Psoas muscle (tissue), 8 donors: ENCODE measurements around the gene CHMP4A. TPM values are rescaled to one million over a fixed set of nuclear protein-coding genes. Genes with fewer than 3 reads are reported as not detected.

ENCODE experiments used
- ATAC-seq, 4 donors: fragments of 200-7000 bp; cut with Tn5 transposase; one replicate each; pipeline ENCODE4 v1.9.1; 2020; ENCODE audit warnings: moderate library complexity in 3 of 4, mild to moderate bottlenecking in 2 of 4
- DNase-seq, 2 donors: peaks; one replicate each; pipeline ENCODE4 v3.0.0-alpha.2; 2020
- H3K27ac ChIP-seq: fragments of 200-600 bp; one replicate; pipeline ENCODE4 v1.8.0; 2022
- H3K27me3 ChIP-seq, 3 donors: fragments of 200-600 bp in 1 of 3; one replicate each; pipeline versions ENCODE4 v1.6.1 to v1.8.0; 2013 to 2022; ENCODE audit warnings: low read length in 2 of 3, mild to moderate bottlenecking in 2 of 3, moderate library complexity in 1 of 3; ENCODE audit not compliant: insufficient read depth in 3 of 3
- H3K36me3 ChIP-seq, 2 donors: fragments of 200-600 bp in 1 of 2; one replicate each; pipeline versions ENCODE4 v1.6.1 to v1.8.0; 2013 to 2022; ENCODE audit warnings: low read depth in 1 of 2, mild to moderate bottlenecking in 1 of 2, moderate library complexity in 1 of 2; ENCODE audit not compliant: insufficient read depth in 1 of 2
- H3K4me1 ChIP-seq: fragments of 200-600 bp; one replicate; pipeline ENCODE4 v1.8.0; 2022
- H3K4me3 ChIP-seq: fragments of 200-600 bp; one replicate; pipeline ENCODE4 v1.8.0; 2022; ENCODE audit warnings: mild to moderate bottlenecking
- H3K9me3 ChIP-seq: fragments of 200-600 bp; one replicate; pipeline ENCODE4 v1.8.0; 2022
- CTCF ChIP-seq: fragments of 200-600 bp; IDR thresholded peaks from one replicate; pipeline ENCODE4 v1.8.0; 2022; ENCODE audit warnings: antibody characterized with exemption
- WGBS, 3 donors: extraction: QIAGEN DNeasy Blood & Tissue Kit; methylation state at CpG; one replicate each; pipeline versions ENCODE4 v1.1.6 to v1.1.7; 2013; 5-methylcytosine and 5-hydroxymethylcytosine counted together
- intact Hi-C, 2 donors: fragments of 100-400 bp; cut with DNase I; formaldehyde crosslinking; loops; one replicate each; pipeline versions ENCODE4 v1.11.0 to v1.14.2; 2022
- polyA plus RNA-seq, 3 donors: library from polyadenylated mRNA; stranded (reverse); fragments of 200-250 nt; gene quantifications; one replicate each; pipeline ENCODE4 v1.2.3, GENCODE V29; 2013
- total RNA-seq, 4 donors: library from RNA; stranded (reverse); fragmentation: NEBNext Ultra II Directional in 2 of 4; extraction: Animal tissue kit (Norgen Biotek cat#: 25700) in 2 of 4; gene quantifications; one replicate each; pipeline versions ENCODE4 v1.2.1 to v1.2.4, GENCODE V29; 2021 to 2023
- donor health status: healthy with polysubstance abuse.
- donor health status: DM: no; HTN: no; CAD: no; lungs with moderate emphysema.
- donor health status: Bipolar disorder and iron deficiency.
- donor health status: healthy.
- donor health status: DM: yes; HTN: yes; CAD: no.
- donor health status: DM: no; HTN: no; CAD: no.
- donor health status: DM: no; HTN: no; CAD: no.
- donor health status: DM: yes; HTN: yes; CAD: no.

The CHMP4A gene
- total and polyA plus RNA-seq, 7 donors: 12.3 to 42.1 (median 18.2) TPM

- intact Hi-C loops: loop anchor here in 1 of 2 donors (2.0 kb wide), 2 partner anchors 51 to 101 kb away; no protein-coding TSS in a partner anchor
- ATAC-seq (no peak), DNase-seq (peak in 1 of 2 donors; percentile 47)
- no peak overlapping the region for H3K4me3 ChIP-seq
- no peak for TF ChIP-seq CTCF
- no peaks in the 10 kb centered on the region for H3K27me3 ChIP-seq
- peaks cover 19% of the 10 kb centered on the region for H3K4me1 ChIP-seq
- 81 to 93% (median 81%) methylated on average over 11 of the region's 11 CpGs for WGBS, 3 donors
- H3K9me3 ChIP-seq: no peaks in the 10 kb centered on the region
- no peak overlapping the region for H3K27ac ChIP-seq
- peaks cover 6 to 75% of the 10 kb centered on the region in 2 donors for H3K36me3 ChIP-seq
These were observed 53.4 kb downstream of the CHMP4A start for GRCh38 chr14:24159777-24160498.

Other genes starting within 250 kb of the CHMP4A start
Only the 30 nearest of the 34 such genes appear.
- under 1 TPM in 3 of 4 donors, not detected in 1; 0.04 to 0.10 (median 0.06) TPM for gene CARMIL3, start 161.5 kb downstream of the CHMP4A start, total RNA-seq
- gene CARMIL3, start 161.5 kb downstream of the CHMP4A start, polyA plus RNA-seq: under 1 TPM in 2 of 3 donors, not detected in 1; 0.08 to 0.19 TPM
- gene CPNE6, start 141.9 kb downstream of the CHMP4A start, total RNA-seq: not detected
- gene CPNE6, start 141.9 kb downstream of the CHMP4A start, polyA plus RNA-seq: under 1 TPM in 1 of 3 donors, not detected in 2; 0.06 TPM
- gene PCK2, start 119.2 kb downstream of the CHMP4A start, total RNA-seq: 1 to 10 TPM; 2.1 to 4.5 (median 2.7) TPM
- 1 to 10 TPM; 2.0 to 2.7 (median 2.0) TPM for gene PCK2, start 119.2 kb downstream of the CHMP4A start, polyA plus RNA-seq
- 10 to 100 TPM; 48.8 to 73.5 (median 68.6) TPM for gene DCAF11, start 98.7 kb downstream of the CHMP4A start, total RNA-seq
- 10 to 100 TPM; 34.7 to 66.4 (median 35.4) TPM for gene DCAF11, start 98.7 kb downstream of the CHMP4A start, polyA plus RNA-seq
- gene NRL, start 98.5 kb downstream of the CHMP4A start, total RNA-seq: 1 to 10 TPM; 1.5 to 3.6 (median 2.5) TPM
- gene NRL, start 98.5 kb downstream of the CHMP4A start, polyA plus RNA-seq: 1 to 10 TPM; 1.2 to 5.1 (median 2.4) TPM
- gene FITM1, start 82.8 kb downstream of the CHMP4A start, total RNA-seq: 100 to 1,000 TPM in 3 of 4 donors, 10 to 100 TPM in 1; 72.8 to 167 (median 137) TPM
- gene FITM1, start 82.8 kb downstream of the CHMP4A start, polyA plus RNA-seq: 100 to 1,000 TPM; 100 to 163 (median 113) TPM
- 100 to 1,000 TPM in 1 of 4 donors, 10 to 100 TPM in 3; 49.2 to 122 (median 80.3) TPM for gene PSME1, start 77.3 kb downstream of the CHMP4A start, total RNA-seq
- gene PSME1, start 77.3 kb downstream of the CHMP4A start, polyA plus RNA-seq: 100 to 1,000 TPM in 1 of 3 donors, 10 to 100 TPM in 2; 73.0 to 106 (median 92.6) TPM
- 10 to 100 TPM; 18.0 to 67.5 (median 36.1) TPM for gene EMC9, start 71.9 kb downstream of the CHMP4A start, total RNA-seq
- gene EMC9, start 71.9 kb downstream of the CHMP4A start, polyA plus RNA-seq: 10 to 100 TPM; 17.2 to 35.5 (median 30.9) TPM
- 100 to 1,000 TPM in 1 of 4 donors, 10 to 100 TPM in 3; 30.1 to 179 (median 76.0) TPM for gene PSME2, start 66.9 kb downstream of the CHMP4A start, total RNA-seq
- gene PSME2, start 66.9 kb downstream of the CHMP4A start, polyA plus RNA-seq: 10 to 100 TPM; 64.7 to 80.0 (median 76.4) TPM
- gene RNF31, start 66.0 kb downstream of the CHMP4A start, total RNA-seq: 10 to 100 TPM; 46.4 to 81.5 (median 64.7) TPM
- gene RNF31, start 66.0 kb downstream of the CHMP4A start, polyA plus RNA-seq: 10 to 100 TPM; 43.3 to 57.3 (median 55.7) TPM
- gene IRF9, start 52.2 kb downstream of the CHMP4A start, total RNA-seq: 10 to 100 TPM; 10.4 to 21.6 (median 15.1) TPM
- 10 to 100 TPM in 2 of 3 donors, 1 to 10 TPM in 1; 7.9 to 14.2 (median 11.8) TPM for gene IRF9, start 52.2 kb downstream of the CHMP4A start, polyA plus RNA-seq
- gene REC8, start 41.4 kb downstream of the CHMP4A start, total RNA-seq: 1 to 10 TPM; 1.0 to 1.6 (median 1.3) TPM
- gene REC8, start 41.4 kb downstream of the CHMP4A start, polyA plus RNA-seq: 1 to 10 TPM in 1 of 3 donors, under 1 TPM in 2; 0.13 to 1.2 (median 0.86) TPM
- 10 to 100 TPM; 35.7 to 75.9 (median 51.1) TPM for gene IPO4, start 24.7 kb downstream of the CHMP4A start, total RNA-seq
- 10 to 100 TPM; 28.8 to 99.7 (median 62.4) TPM for gene IPO4, start 24.7 kb downstream of the CHMP4A start, polyA plus RNA-seq
- gene TM9SF1, start 18.0 kb downstream of the CHMP4A start, total RNA-seq: 10 to 100 TPM; 21.0 to 22.7 (median 21.8) TPM
- 10 to 100 TPM; 21.7 to 43.4 (median 31.7) TPM for gene TM9SF1, start 18.0 kb downstream of the CHMP4A start, polyA plus RNA-seq
- not detected for gene TSSK4, start 7.8 kb downstream of the CHMP4A start, total RNA-seq
- under 1 TPM in 2 of 3 donors, not detected in 1; 0.05 to 0.06 TPM for gene TSSK4, start 7.8 kb downstream of the CHMP4A start, polyA plus RNA-seq
- 10 to 100 TPM in 3 of 4 donors, 1 to 10 TPM in 1; 9.4 to 16.3 (median 12.1) TPM for gene MDP1, start 2.6 kb upstream of the CHMP4A start, total RNA-seq
- gene MDP1, start 2.6 kb upstream of the CHMP4A start, polyA plus RNA-seq: 10 to 100 TPM in 2 of 3 donors, 1 to 10 TPM in 1; 6.2 to 19.7 (median 13.0) TPM
- gene NEDD8, start 18.9 kb upstream of the CHMP4A start, total RNA-seq: 100 to 1,000 TPM; 135 to 206 (median 159) TPM
- gene NEDD8, start 18.9 kb upstream of the CHMP4A start, polyA plus RNA-seq: 100 to 1,000 TPM; 214 to 315 (median 297) TPM
- gene GMPR2, start 19.4 kb upstream of the CHMP4A start, total RNA-seq: 10 to 100 TPM; 19.7 to 33.1 (median 27.9) TPM
- gene GMPR2, start 19.4 kb upstream of the CHMP4A start, polyA plus RNA-seq: 10 to 100 TPM; 17.7 to 24.0 (median 21.7) TPM
- gene TINF2, start 29.1 kb upstream of the CHMP4A start, total RNA-seq: 10 to 100 TPM; 36.6 to 69.6 (median 65.2) TPM
- 100 to 1,000 TPM in 1 of 3 donors, 10 to 100 TPM in 2; 37.8 to 103 (median 48.3) TPM for gene TINF2, start 29.1 kb upstream of the CHMP4A start, polyA plus RNA-seq
- under 1 TPM in 3 of 4 donors, not detected in 1; 0.25 to 0.50 (median 0.32) TPM for gene TGM1, start 49.7 kb upstream of the CHMP4A start, total RNA-seq
- 1 to 10 TPM in 1 of 3 donors, under 1 TPM in 2; 0.17 to 1.3 (median 0.86) TPM for gene TGM1, start 49.7 kb upstream of the CHMP4A start, polyA plus RNA-seq
- 10 to 100 TPM; 16.9 to 17.8 (median 17.3) TPM for gene RABGGTA, start 58.1 kb upstream of the CHMP4A start, total RNA-seq
- gene RABGGTA, start 58.1 kb upstream of the CHMP4A start, polyA plus RNA-seq: 10 to 100 TPM; 15.1 to 36.2 (median 18.9) TPM
- 1 to 10 TPM; 1.9 to 3.4 (median 2.7) TPM for gene DHRS1, start 86.3 kb upstream of the CHMP4A start, total RNA-seq
- 1 to 10 TPM; 1.5 to 6.4 (median 3.4) TPM for gene DHRS1, start 86.3 kb upstream of the CHMP4A start, polyA plus RNA-seq
- gene NOP9, start 86.4 kb upstream of the CHMP4A start, total RNA-seq: 10 to 100 TPM; 36.7 to 38.8 (median 37.7) TPM
- 10 to 100 TPM; 11.4 to 29.8 (median 16.1) TPM for gene NOP9, start 86.4 kb upstream of the CHMP4A start, polyA plus RNA-seq
- 1 to 10 TPM in 3 of 4 donors, under 1 TPM in 1; 0.95 to 2.5 (median 1.8) TPM for gene CIDEB, start 94.5 kb upstream of the CHMP4A start, total RNA-seq
- gene CIDEB, start 94.5 kb upstream of the CHMP4A start, polyA plus RNA-seq: 1 to 10 TPM; 1.2 to 2.1 (median 1.3) TPM
- 1 to 10 TPM in 3 of 4 donors, under 1 TPM in 1; 0.96 to 2.3 (median 1.7) TPM for gene LTB4R2, start 96.7 kb upstream of the CHMP4A start, total RNA-seq
- gene LTB4R2, start 96.7 kb upstream of the CHMP4A start, polyA plus RNA-seq: under 1 TPM; 0.08 to 0.57 (median 0.32) TPM
- 1 to 10 TPM; 1.1 to 2.1 (median 2.0) TPM for gene LTB4R, start 98.0 kb upstream of the CHMP4A start, total RNA-seq
- 1 to 10 TPM in 1 of 3 donors, under 1 TPM in 2; 0.35 to 2.0 (median 0.65) TPM for gene LTB4R, start 98.0 kb upstream of the CHMP4A start, polyA plus RNA-seq
- 10 to 100 TPM in 3 of 4 donors, 1 to 10 TPM in 1; 8.6 to 13.9 (median 11.2) TPM for gene ADCY4, start 121.6 kb upstream of the CHMP4A start, total RNA-seq
- 10 to 100 TPM in 1 of 3 donors, 1 to 10 TPM in 2; 7.0 to 10.8 (median 7.7) TPM for gene ADCY4, start 121.6 kb upstream of the CHMP4A start, polyA plus RNA-seq
- gene RIPK3, start 126.5 kb upstream of the CHMP4A start, total RNA-seq: 1 to 10 TPM; 1.1 to 1.9 (median 1.4) TPM
- gene RIPK3, start 126.5 kb upstream of the CHMP4A start, polyA plus RNA-seq: 1 to 10 TPM in 1 of 3 donors, under 1 TPM in 2; 0.94 to 1.7 (median 0.97) TPM
- gene NFATC4, start 154.7 kb upstream of the CHMP4A start, total RNA-seq: 10 to 100 TPM in 2 of 4 donors, 1 to 10 TPM in 2; 2.7 to 12.0 (median 7.8) TPM
- 1 to 10 TPM; 5.5 to 7.9 (median 7.3) TPM for gene NFATC4, start 154.7 kb upstream of the CHMP4A start, polyA plus RNA-seq
- 1 to 10 TPM; 2.1 to 8.0 (median 2.4) TPM for gene NYNRIN, start 185.5 kb upstream of the CHMP4A start, total RNA-seq
- 1 to 10 TPM; 1.1 to 1.5 (median 1.2) TPM for gene NYNRIN, start 185.5 kb upstream of the CHMP4A start, polyA plus RNA-seq